ENCODE data around the gene TNXB. TPM values are rescaled to one million over a fixed set of nuclear protein-coding genes. Genes with fewer than 3 reads are reported as not detected.

TNXB gene
- total and polyA plus RNA-seq, 2 of the 4 experiments (the other 2 are of a cell fraction) = 0.05 TPM; not detected in 1

- Histone ChIP-seq H3K36me3 (ENCODE audit: control insufficient read depth, insufficient read depth, low read length) (peaks cover 41% of the 10 kb centered on the region), H2BK120ac (ENCODE audit: low read depth, low read length) (no peak overlapping the region), H2AFZ (replicated peaks; ENCODE audit: low read length, poor library complexity) (no peak overlapping the region), H3K9me3 (ENCODE audit: control insufficient read depth, insufficient read depth, low read length) (no peaks in the 10 kb centered on the region), H4K8ac (ENCODE audit: low read depth in 2 of 2, low read length in 2 of 2) (no peak overlapping the region), H3K27ac (ENCODE audit: insufficient read depth, low read length) (peak overlapping the region; percentile 36; the same call in 1 of the 2 replicates), H3K23ac (ENCODE audit: low read depth, low read length) (no peak overlapping the region), H3K18ac (ENCODE audit: low read depth, low read length) (no peak overlapping the region), H2BK15ac (ENCODE audit: low read depth, low read length) (no peak overlapping the region; the same call in 2 of the 3 replicates), H2AK9ac (replicated peaks; ENCODE audit: low read depth, low read length, poor library complexity) (no peak overlapping the region), H3K4ac (ENCODE audit: low read depth, low read length) (0 out of 2 replicates have a peak overlapping the region, but pooled peaks have one; percentile 6), H2AK5ac (ENCODE audit: low read depth, low read length) (no peak overlapping the region; the same call in 1 of the 2 replicates), H3K27me3 (ENCODE audit: control insufficient read depth, insufficient read depth, low read length) (no peaks in the 10 kb centered on the region), H3K14ac (replicated peaks; ENCODE audit: low read depth, low read length) (no peak overlapping the region), H3K4me2 (ENCODE audit: low read depth, low read length) (peak overlapping the region; percentile 61), H4K20me1 (ENCODE audit: insufficient read depth, low read length) (no peaks in the 10 kb centered on the region; the same call in none of the 2 replicates), H3K4me3 (ENCODE audit: insufficient read depth, low read depth, low read length) (no peak overlapping the region), H2BK5ac (ENCODE audit: low read depth, low read length, poor library complexity, severe bottlenecking) (no peak overlapping the region), H4K91ac (ENCODE audit: insufficient read depth, low read depth, low read length) (no peak overlapping the region), H3K9ac (ENCODE audit: low read depth, low read length) (0 out of 2 replicates have a peak overlapping the region, but pooled peaks have one; percentile 14), H3K9me1 (ENCODE audit: insufficient read depth, low read length) (no peaks in the 10 kb centered on the region; the same call in 1 of the 2 replicates), H4K5ac (ENCODE audit: low read depth, low read length) (no peak overlapping the region), H3K79me1 (ENCODE audit: low read depth in 1 of 2, low read length in 2 of 2) (peaks cover 0 to 10% of the 10 kb centered on the region in 2 experiments; a peak in 2 of 4 replicates), H2BK20ac (ENCODE audit: low read depth, low read length) (peak overlapping the region; percentile 65; the same call in 1 of the 2 replicates), H3K4me1 (ENCODE audit: control insufficient read depth, insufficient read depth, low read length) (peaks cover 11% of the 10 kb centered on the region), H3K56ac (ENCODE audit: extremely low read depth, insufficient read depth, low read length) (no peak overlapping the region)
- dilution Hi-C loops (cut with HindIII; ENCODE audit: low sequenced_read_pairs, unreplicated experiment) (no loop called here), in situ Hi-C loops (cut with MboI; ENCODE audit: low sequenced_read_pairs) (loop anchor here (5.0 to 10.0 kb wide), 3 partner anchors 38 to 144 kb away; partner anchors contain the start of genes DXO, GPSM3 and PBX2), intact Hi-C loops (cut with micrococcal nuclease) (loop anchor here (1.0 to 5.0 kb wide), 5 partner anchors 35 to 293 kb away; partner anchors contain the start of genes AGPAT1, PPT2 and RNF5)
- ATAC-seq (ENCODE audit: low read depth) (peak; percentile 78), DNase-seq (peak; percentile 85)
- no TSS peak for BruUV-seq (replicated peaks)
- ChIA-PET CTCF (interaction anchor here (0.7 to 1.9 kb wide), 6 partner anchors 10 to 77 kb away, joined by 3 to 12 read pairs (median 4); partner anchors contain the start of gene ATF6B), POLR2A (ENCODE audit: unreplicated experiment) (no interaction called here)
- WGBS, 2 experiments (ENCODE audit: extremely low coverage in 2 of 2, insufficient read length in 1 of 2) = 0% methylated on average over 5 of the region's 17 CpGs; no CpG with 5 or more reads in 1 of the 2 experiments
- TF ChIP-seq FOS (IDR thresholded peaks at IDR 0.05; ENCODE audit: low read depth, low read length) = no peak
- no peak for TF ChIP-seq NFE2L2 (IDR thresholded peaks at IDR 0.05; ENCODE audit: low read depth, low read length)
- peak; percentile 98 for TF ChIP-seq RAD21 (IDR thresholded peaks at IDR 0.05; ENCODE audit: low read length)
- TF ChIP-seq BHLHE40 (IDR thresholded peaks at IDR 0.05; ENCODE audit: low read depth, low read length) = peak; percentile 3; the same call in 1 of the 2 replicates
- no peak for TF ChIP-seq MAFK (IDR thresholded peaks at IDR 0.05; ENCODE audit: low read depth, low read length)
- TF ChIP-seq CEBPB (IDR thresholded peaks at IDR 0.05; ENCODE audit: low read depth, low read length) = no peak
- peak; percentile 98 for TF ChIP-seq CTCF (conservative IDR thresholded peaks at IDR 0.05; ENCODE audit: low read depth, low read length)
- peak; percentile 39; the same call in 1 of the 2 replicates for TF ChIP-seq MAZ (IDR thresholded peaks at IDR 0.05; ENCODE audit: borderline replicate concordance, low read depth, low read length)
- TF ChIP-seq POLR2A (IDR thresholded peaks at IDR 0.05; ENCODE audit: low read depth, low read length) = peak; percentile 57; the same call in 1 of the 2 replicates
- TF ChIP-seq USF2 (IDR thresholded peaks at IDR 0.05; ENCODE audit: low read depth, low read length) = no peak
- 0 out of 2 replicates have a peak, but pooled peaks have one; percentile 45 for TF ChIP-seq CHD1 (IDR thresholded peaks at IDR 0.05; ENCODE audit: low read depth, low read length)
- TF ChIP-seq SMC3 (IDR thresholded peaks at IDR 0.05; ENCODE audit: low read depth, low read length) = peak; percentile 94
- no peak for TF ChIP-seq RFX5 (IDR thresholded peaks at IDR 0.05; ENCODE audit: low read depth, low read length)
Measured at GRCh38 chr6:32118782-32119628, 9.9 kb upstream of the TNXB start.
